Body of pancreas (tissue), 4 donors: ENCODE measurements around the gene PRPF8.

Experiments
- CTCF ChIP-seq, 7 experiments: fragments of 450-650 bp in 4 of 7; fragments of 200-600 bp in 3 of 7; sonication (generic) in 3 of 7; IDR thresholded peaks; one replicate each; pipeline ENCODE4 v1.5.1; 2016 to 2019; ENCODE audit warnings: antibody characterized with exemption in 7 of 7
- POLR2A ChIP-seq, 3 donors: fragments of 450-650 bp; IDR thresholded peaks; one replicate each; pipeline ENCODE4 v1.6.1; 2016; ENCODE audit warnings: antibody characterized with exemption in 3 of 3, mild to moderate bottlenecking in 2 of 3

GRCh38 chr17:1683459-1683858 lies 1.2 kb downstream of the PRPF8 start:
- TF ChIP-seq CTCF (IDR thresholded peaks at IDR 0.05) (no peak), POLR2A (IDR thresholded peaks at IDR 0.05) (no peak)
